Thyroid gland (tissue), 4 donors: ENCODE results near the gene HERPUD1.

Source experiments
- POLR2A ChIP-seq, 2 donors: fragments of 450-650 bp; IDR thresholded peaks; one replicate each; pipeline ENCODE4 v1.6.1; 2017; ENCODE audit warnings: antibody characterized with exemption in 2 of 2, mild to moderate bottlenecking in 2 of 2, moderate library complexity in 1 of 2
- TF ChIP-seq, protein P1 (sequence below), 6 experiments: fragments of 200-600 bp in 3 of 6; fragments of 450-650 bp in 3 of 6; sonication (generic) in 3 of 6; IDR thresholded peaks; one replicate each; pipeline ENCODE4 v1.5.1; 2016 to 2019; ENCODE audit warnings: antibody characterized with exemption in 6 of 6, mild to moderate bottlenecking in 2 of 6, inconsistent platforms in 1 of 6, moderate library complexity in 1 of 6

DNA sequence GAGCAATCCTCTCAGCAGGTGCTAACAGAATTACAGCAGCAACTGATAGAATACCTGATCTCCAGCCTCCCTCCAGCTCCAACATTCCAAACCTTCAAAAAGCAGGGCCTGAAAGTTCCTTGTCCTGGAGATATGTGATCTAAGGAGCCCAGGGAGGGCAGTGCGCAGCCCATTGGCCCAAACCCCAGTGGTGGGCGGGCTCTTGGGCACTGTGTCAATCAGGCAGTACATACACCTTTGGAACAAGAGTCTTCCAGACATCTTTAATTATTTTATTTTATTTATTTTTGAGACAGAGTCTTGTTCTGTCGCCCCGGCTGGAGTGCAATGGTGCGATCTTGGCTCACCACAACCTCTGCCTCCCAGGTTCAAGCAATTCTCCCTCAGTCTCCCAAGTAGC lies 42.7 kb upstream of the HERPUD1 start:
- TF ChIP-seq, protein P1, sequence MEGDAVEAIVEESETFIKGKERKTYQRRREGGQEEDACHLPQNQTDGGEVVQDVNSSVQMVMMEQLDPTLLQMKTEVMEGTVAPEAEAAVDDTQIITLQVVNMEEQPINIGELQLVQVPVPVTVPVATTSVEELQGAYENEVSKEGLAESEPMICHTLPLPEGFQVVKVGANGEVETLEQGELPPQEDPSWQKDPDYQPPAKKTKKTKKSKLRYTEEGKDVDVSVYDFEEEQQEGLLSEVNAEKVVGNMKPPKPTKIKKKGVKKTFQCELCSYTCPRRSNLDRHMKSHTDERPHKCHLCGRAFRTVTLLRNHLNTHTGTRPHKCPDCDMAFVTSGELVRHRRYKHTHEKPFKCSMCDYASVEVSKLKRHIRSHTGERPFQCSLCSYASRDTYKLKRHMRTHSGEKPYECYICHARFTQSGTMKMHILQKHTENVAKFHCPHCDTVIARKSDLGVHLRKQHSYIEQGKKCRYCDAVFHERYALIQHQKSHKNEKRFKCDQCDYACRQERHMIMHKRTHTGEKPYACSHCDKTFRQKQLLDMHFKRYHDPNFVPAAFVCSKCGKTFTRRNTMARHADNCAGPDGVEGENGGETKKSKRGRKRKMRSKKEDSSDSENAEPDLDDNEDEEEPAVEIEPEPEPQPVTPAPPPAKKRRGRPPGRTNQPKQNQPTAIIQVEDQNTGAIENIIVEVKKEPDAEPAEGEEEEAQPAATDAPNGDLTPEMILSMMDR (IDR thresholded peaks at IDR 0.05): no peak
- TF ChIP-seq POLR2A (IDR thresholded peaks at IDR 0.05): no peak
